Lung (tissue), 12 donors: Measurements from ENCODE around the gene LITAF. TPM values are rescaled to one million over a fixed set of nuclear protein-coding genes. Genes with fewer than 3 reads are reported as not detected.

Experiments
- ATAC-seq: fragments of 200-7000 bp; cut with Tn5 transposase; one replicate; pipeline ENCODE4 v1.9.1; 2020; ENCODE audit warnings: moderate number of reproducible peaks; ENCODE audit not compliant: insufficient read depth, low FRiP score
- DNase-seq, 3 donors: peaks; one replicate each; pipeline ENCODE4 v3.0.0-alpha.2; 2013 to 2017
- H3K27ac ChIP-seq, 2 donors: one replicate each; pipeline ENCODE4 v1.5.1; 2013; ENCODE audit warnings: mild to moderate bottlenecking in 2 of 2, moderate library complexity in 2 of 2, control low read depth in 1 of 2, inconsistent platforms in 1 of 2, low read depth in 1 of 2, low read length in 1 of 2
- H3K27me3 ChIP-seq, 3 donors: one replicate each; pipeline ENCODE4 v1.5.1; 2013; ENCODE audit warnings: low read length in 2 of 3; ENCODE audit not compliant: control insufficient read depth in 3 of 3, insufficient read depth in 3 of 3
- H3K36me3 ChIP-seq, 4 donors: one replicate each; pipeline ENCODE4 v1.5.1; 2013; ENCODE audit warnings: low read length in 4 of 4, mild to moderate bottlenecking in 1 of 4, moderate library complexity in 1 of 4; ENCODE audit not compliant: control insufficient read depth in 4 of 4, insufficient read depth in 4 of 4
- H3K4me1 ChIP-seq, 5 donors: one replicate each; pipeline ENCODE4 v1.5.1; 2013; ENCODE audit warnings: low read length in 5 of 5, mild to moderate bottlenecking in 2 of 5, moderate library complexity in 1 of 5; ENCODE audit not compliant: control insufficient read depth in 5 of 5, insufficient read depth in 5 of 5
- H3K4me3 ChIP-seq: one replicate; pipeline ENCODE4 v1.5.1; 2013; ENCODE audit warnings: mild to moderate bottlenecking, control low read depth, moderate library complexity
- H3K9ac ChIP-seq, 2 donors: one replicate each; pipeline ENCODE4 v1.5.1; 2013; ENCODE audit warnings: low read length in 2 of 2, control low read depth in 1 of 2; ENCODE audit not compliant: insufficient read depth in 1 of 2
- H3K9me3 ChIP-seq, 4 donors: one replicate each; pipeline ENCODE4 v1.5.1; 2013; ENCODE audit warnings: low read length in 3 of 4, mild to moderate bottlenecking in 1 of 4, moderate library complexity in 1 of 4; ENCODE audit not compliant: control insufficient read depth in 4 of 4, insufficient read depth in 3 of 4
- WGBS, 2 donors: extraction: QIAGEN DNeasy Blood & Tissue Kit; methylation state at CpG; one replicate each; pipeline ENCODE4 v1.1.7; 2013; 5-methylcytosine and 5-hydroxymethylcytosine counted together
- polyA plus RNA-seq, 2 donors: library from polyadenylated mRNA; stranded (reverse); fragments of 200-250 nt; gene quantifications; one replicate each; pipeline ENCODE4 v1.2.1, GENCODE V29; 2013
- total RNA-seq, 2 donors: library from RNA; depleted of rRNA in 1 of 2; stranded (reverse); fragments of >200 nt in 1 of 2; gene quantifications; one replicate each; pipeline ENCODE4 v1.2.1, GENCODE V29; 2014 to 2021
- TF ChIP-seq, protein P1 (sequence below): IDR thresholded peaks from 2 replicates; pipeline ENCODE4 v1.5.1; 2012; ENCODE audit warnings: mild to moderate bottlenecking; ENCODE audit errors: control extremely low read depth, extremely low read depth
- donor health status: control.
- donor health status: control.
- donor health status: Bipolar disorder and iron deficiency.
- donor health status: healthy.
- donor health status: DM: yes; HTN: yes; CAD: no.

Gene LITAF
- total and polyA plus RNA-seq, 4 donors, result 66.4 to 406 (median 146) TPM

DNA sequence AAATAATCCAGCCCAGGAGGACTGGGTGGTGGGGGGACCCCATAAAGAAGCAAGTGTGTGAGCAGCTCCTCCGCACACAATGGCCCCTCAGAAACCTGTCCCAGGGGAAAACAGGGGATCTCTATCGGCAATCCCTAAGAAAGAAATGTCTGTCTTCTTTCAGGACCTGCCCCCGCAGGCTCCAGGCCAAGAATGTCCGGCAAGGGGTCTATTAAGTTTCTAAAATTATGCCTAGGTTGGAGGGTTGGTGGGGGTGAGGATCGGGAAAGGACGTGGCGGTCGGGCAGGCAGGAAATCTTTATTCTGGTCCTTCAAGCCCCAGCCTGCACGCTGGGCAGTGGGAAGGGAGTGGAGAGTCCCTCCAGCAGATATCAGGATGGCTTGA is 23.4 kb upstream of the LITAF start:
- H3K4me3 ChIP-seq, result no peak overlapping the region
- no peaks in the 10 kb centered on the region for H3K9me3 ChIP-seq
- no peaks in the 10 kb centered on the region for H3K36me3 ChIP-seq
- no peak overlapping the region for H3K9ac ChIP-seq
- TF ChIP-seq, protein P1, sequence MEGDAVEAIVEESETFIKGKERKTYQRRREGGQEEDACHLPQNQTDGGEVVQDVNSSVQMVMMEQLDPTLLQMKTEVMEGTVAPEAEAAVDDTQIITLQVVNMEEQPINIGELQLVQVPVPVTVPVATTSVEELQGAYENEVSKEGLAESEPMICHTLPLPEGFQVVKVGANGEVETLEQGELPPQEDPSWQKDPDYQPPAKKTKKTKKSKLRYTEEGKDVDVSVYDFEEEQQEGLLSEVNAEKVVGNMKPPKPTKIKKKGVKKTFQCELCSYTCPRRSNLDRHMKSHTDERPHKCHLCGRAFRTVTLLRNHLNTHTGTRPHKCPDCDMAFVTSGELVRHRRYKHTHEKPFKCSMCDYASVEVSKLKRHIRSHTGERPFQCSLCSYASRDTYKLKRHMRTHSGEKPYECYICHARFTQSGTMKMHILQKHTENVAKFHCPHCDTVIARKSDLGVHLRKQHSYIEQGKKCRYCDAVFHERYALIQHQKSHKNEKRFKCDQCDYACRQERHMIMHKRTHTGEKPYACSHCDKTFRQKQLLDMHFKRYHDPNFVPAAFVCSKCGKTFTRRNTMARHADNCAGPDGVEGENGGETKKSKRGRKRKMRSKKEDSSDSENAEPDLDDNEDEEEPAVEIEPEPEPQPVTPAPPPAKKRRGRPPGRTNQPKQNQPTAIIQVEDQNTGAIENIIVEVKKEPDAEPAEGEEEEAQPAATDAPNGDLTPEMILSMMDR, result no peak
- no peak overlapping the region for H3K27ac ChIP-seq
- ATAC-seq (no peak), DNase-seq (no peak)
- peaks cover 0 to 22% (median 15%) of the 10 kb centered on the region in 5 donors for H3K4me1 ChIP-seq
- no peaks in the 10 kb centered on the region for H3K27me3 ChIP-seq
- 63 to 77% methylated on average over 9 of the region's 9 CpGs for WGBS, 2 donors

DNA sequence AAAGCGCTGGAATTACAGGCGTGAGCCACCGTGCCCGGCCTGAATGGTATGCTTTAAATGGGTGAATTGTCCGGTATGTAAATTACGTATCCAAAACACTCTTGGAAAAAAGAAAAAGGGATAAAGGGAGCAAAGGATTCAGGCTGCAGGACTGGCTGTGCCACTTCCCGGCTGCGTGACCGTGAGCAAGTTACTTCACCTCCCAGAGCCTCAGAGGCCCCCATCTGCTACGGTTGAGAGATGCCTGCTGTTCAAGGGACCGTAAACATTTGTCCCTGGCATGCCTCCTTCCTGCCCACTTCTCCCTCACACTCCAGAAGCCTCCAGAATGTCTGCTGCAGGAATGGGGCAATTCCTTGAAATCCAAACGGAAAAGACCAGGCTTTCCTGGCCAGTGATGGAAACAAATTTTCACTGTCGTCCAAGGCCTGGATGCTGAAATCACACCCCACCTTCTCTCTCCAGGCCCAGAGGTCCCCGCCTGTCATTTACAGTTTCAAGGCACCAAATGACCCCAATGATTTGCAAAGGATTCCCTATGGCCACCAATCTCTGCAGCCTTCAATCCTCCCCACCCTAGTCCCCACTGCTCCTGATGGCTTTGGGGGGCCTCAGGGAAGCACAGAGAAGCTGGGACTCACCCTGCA is 22.9 kb upstream of the LITAF start:
- Histone ChIP-seq H3K4me3 (no peak overlapping the region), H3K9ac (no peak overlapping the region), H3K27ac (peak overlapping the region in 1 of 2 donors; percentile 15), H3K27me3 (no peaks in the 10 kb centered on the region), H3K9me3 (no peaks in the 10 kb centered on the region), H3K4me1 (peaks cover 0 to 24% (median 18%) of the 10 kb centered on the region in 5 donors), H3K36me3 (no peaks in the 10 kb centered on the region)
- ATAC-seq, result no peak
- TF ChIP-seq, protein P1, result no peak
- WGBS, 2 donors, result 55 to 62% methylated on average over 14 of the region's 14 CpGs
- peak in 1 of 3 donors; percentile 44 for DNase-seq

DNA sequence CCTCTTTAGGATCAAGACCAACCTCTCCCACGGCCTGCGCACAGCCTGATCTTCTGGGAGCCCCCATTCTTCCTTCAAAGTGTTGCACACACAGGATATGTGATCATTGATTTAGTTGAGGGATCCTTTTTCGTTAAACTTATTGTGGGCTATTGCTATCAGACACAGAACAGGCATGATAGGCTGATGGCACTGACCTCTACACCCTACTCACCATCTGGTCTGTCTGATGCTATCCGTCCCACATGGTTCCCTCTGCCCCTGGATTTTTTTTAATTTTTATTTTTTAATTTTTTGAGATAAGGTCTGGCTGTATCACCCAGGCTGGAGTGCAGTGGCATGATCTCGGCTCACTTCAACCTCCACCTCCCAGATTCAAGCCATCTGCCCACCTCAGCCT is 19.2 kb upstream of the LITAF start:
- Histone ChIP-seq H3K36me3 (no peaks in the 10 kb centered on the region), H3K4me1 (peaks cover 0 to 38% (median 13%) of the 10 kb centered on the region in 5 donors), H3K27me3 (no peaks in the 10 kb centered on the region), H3K4me3 (no peak overlapping the region), H3K9me3 (no peaks in the 10 kb centered on the region), H3K9ac (no peak overlapping the region), H3K27ac (no peak overlapping the region)
- no peak for DNase-seq
- ATAC-seq, result no peak
- 78 to 92% methylated on average over 5 of the region's 5 CpGs for WGBS, 2 donors
- TF ChIP-seq, protein P1, result no peak

DNA sequence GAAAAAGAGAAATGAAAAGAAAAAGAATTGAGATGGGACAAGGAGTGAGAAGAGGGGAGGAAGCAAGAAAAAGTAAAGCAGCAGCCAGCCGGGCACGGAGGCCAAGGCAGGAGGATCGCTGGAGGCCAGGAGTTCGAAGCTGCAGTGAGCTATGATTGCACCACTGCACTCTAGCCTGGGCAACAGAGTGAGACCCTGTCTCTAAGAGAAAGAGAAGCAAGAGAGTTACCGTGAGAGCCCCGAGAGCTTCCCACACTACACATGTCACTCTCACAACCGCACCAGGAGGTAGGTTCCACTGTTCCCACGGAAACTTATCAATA is 18.8 kb upstream of the LITAF start:
- peaks cover 0 to 38% (median 12%) of the 10 kb centered on the region in 5 donors for H3K4me1 ChIP-seq
- ATAC-seq, result no peak
- no peak overlapping the region for H3K4me3 ChIP-seq
- peaks cover 0 to 2% (median 0%) of the 10 kb centered on the region in 3 donors for H3K27me3 ChIP-seq
- 86 to 89% methylated on average over 8 of the region's 8 CpGs for WGBS, 2 donors
- peak overlapping the region in 1 of 2 donors; percentile 62 for H3K27ac ChIP-seq
- H3K9ac ChIP-seq, result no peak overlapping the region
- no peaks in the 10 kb centered on the region for H3K9me3 ChIP-seq
- DNase-seq, result no peak
- H3K36me3 ChIP-seq, result no peaks in the 10 kb centered on the region
- TF ChIP-seq, protein P1, result no peak
